Pancreas (tissue), 10 donors: ENCODE data around the gene NUDT22. TPM values are rescaled to one million over a fixed set of nuclear protein-coding genes. Genes with fewer than 3 reads are reported as not detected.

ENCODE experiments used
- ATAC-seq, 4 donors: fragments of 200-7000 bp; cut with Tn5 transposase; one replicate each; pipeline versions ENCODE4 v1.8.0 to v1.9.1; 2020; ENCODE audit warnings: mild to moderate bottlenecking in 4 of 4, moderate library complexity in 4 of 4
- DNase-seq, 6 donors: peaks; one replicate each; pipeline ENCODE4 v3.0.0-alpha.2; 2020
- FAIRE-seq: peaks from 2 replicates; lab custom pipeline; 2012; peaks lifted over from hg19 to GRCh38; lab: Jason Lieb, UNC
- H3K27ac ChIP-seq, 4 donors: fragments of 200-600 bp; sonication (generic); 1 replicate in 3 of 4; 2 replicates in 1 of 4; pipeline versions ENCODE4 v1.5.0 to v1.8.0; 2020
- H3K27me3 ChIP-seq, 4 donors: fragments of 200-600 bp; one replicate each; pipeline ENCODE4 v1.8.0; 2021
- H3K36me3 ChIP-seq, 3 donors: fragments of 200-600 bp; sonication (generic) in 1 of 3; one replicate each; pipeline versions ENCODE4 v1.5.0 to v1.8.0; 2020 to 2021
- H3K4me1 ChIP-seq, 3 donors: fragments of 200-600 bp; one replicate each; pipeline ENCODE4 v1.8.0; 2021
- H3K4me3 ChIP-seq, 4 donors: fragments of 200-600 bp; sonication (generic) in 2 of 4; one replicate each; pipeline versions ENCODE4 v1.5.0 to v1.8.0; 2020 to 2021
- H3K9me3 ChIP-seq, 4 donors: fragments of 200-600 bp; one replicate each; pipeline ENCODE4 v1.8.0; 2021
- CTCF ChIP-seq, 4 donors: fragments of 200-600 bp; sonication (generic) in 3 of 4; IDR thresholded peaks; one replicate each; pipeline versions ENCODE4 v1.5.0 to v1.8.0; 2021; ENCODE audit warnings: antibody characterized with exemption in 4 of 4
- WGBS, 2 donors: extraction: QIAGEN DNeasy Blood & Tissue Kit; methylation state at CpG; one replicate each; pipeline ENCODE4 v1.1.7; 2013; 5-methylcytosine and 5-hydroxymethylcytosine counted together
- intact Hi-C, 3 donors: fragments of 100-400 bp; cut with DNase I; formaldehyde crosslinking; loops; one replicate each; pipeline versions ENCODE4 v1.11.1 to v1.14.2; 2022
- polyA plus RNA-seq, 2 donors: library from polyadenylated mRNA; stranded (reverse); fragments of 200-250 nt; gene quantifications; one replicate each; pipeline ENCODE4 v1.2.3, GENCODE V29; 2013
- total RNA-seq, 6 donors: library from RNA; stranded (reverse); fragmentation: NEBNext Ultra II Directional in 4 of 6; extraction: Animal tissue kit (Norgen Biotek cat#: 25700) in 4 of 6; gene quantifications; one replicate each; pipeline versions ENCODE4 v1.2.1 to v1.2.4, GENCODE V29; 2021 to 2023
- donor health status: healthy with polysubstance abuse.
- donor health status: DM: no; HTN: no; CAD: no; lungs with moderate emphysema.
- donor health status: DM: no; HTN: no; CAD: no.
- donor health status: control.
- donor health status: control.
- donor health status: Bipolar disorder and iron deficiency.
- donor health status: DM: yes; HTN: yes; CAD: no.
- donor health status: DM: no; HTN: no; CAD: no.
- donor health status: DM: no; HTN: no; CAD: no.
- donor health status: DM: yes; HTN: yes; CAD: no.

The NUDT22 gene
- total and polyA plus RNA-seq, 8 donors = 32.6 to 115 (median 39.0) TPM

GRCh38 chr11:64216879-64217278, 9.2 kb upstream of the NUDT22 start:
- Histone ChIP-seq H3K9me3 (no peaks in the 10 kb centered on the region), H3K27me3 (no peaks in the 10 kb centered on the region), H3K4me3 (no peak overlapping the region), H3K27ac (no peak overlapping the region), H3K4me1 (peaks cover 10 to 16% (median 14%) of the 10 kb centered on the region in 3 donors), H3K36me3 (no peaks in the 10 kb centered on the region)
- no peak for TF ChIP-seq CTCF (IDR thresholded peaks at IDR 0.05)
- intact Hi-C loops = no loop called here
- no peak for FAIRE-seq
- peak in 1 of 6 donors; percentile 24 for DNase-seq
- no peak for ATAC-seq
- 91% methylated on average over 6 of the region's 6 CpGs for WGBS, 2 donors

GRCh38 chr11:64218628-64219353, 7.3 kb upstream of the NUDT22 start:
- Histone ChIP-seq H3K4me1 (peaks cover 10 to 16% (median 14%) of the 10 kb centered on the region in 3 donors), H3K27me3 (no peaks in the 10 kb centered on the region), H3K4me3 (no peak overlapping the region), H3K27ac (peak overlapping the region in 2 of 4 donors; percentile 33 to 59), H3K9me3 (no peaks in the 10 kb centered on the region), H3K36me3 (no peaks in the 10 kb centered on the region)
- WGBS, 2 donors = 29 to 33% methylated on average over 11 of the region's 11 CpGs
- DNase-seq = peak; percentile 77 to 94 (median 84)
- no peak for TF ChIP-seq CTCF (IDR thresholded peaks at IDR 0.05)
- ATAC-seq = peak; percentile 75 to 84 (median 81)
- intact Hi-C loops = no loop called here
- FAIRE-seq = no peak

- H3K4me1 ChIP-seq = peaks cover 10 to 16% (median 14%) of the 10 kb centered on the region in 3 donors
- ATAC-seq = peak in 1 of 4 donors; percentile 8
- no peaks in the 10 kb centered on the region for H3K36me3 ChIP-seq
- TF ChIP-seq CTCF (IDR thresholded peaks at IDR 0.05) = no peak
- peak in 2 of 6 donors; percentile 63 to 84 for DNase-seq
- H3K4me3 ChIP-seq = no peak overlapping the region
- no peaks in the 10 kb centered on the region for H3K27me3 ChIP-seq
- peak overlapping the region in 2 of 4 donors; percentile 33 to 59 for H3K27ac ChIP-seq
- WGBS, 2 donors = 52 to 55% methylated on average over 7 of the region's 7 CpGs
- intact Hi-C loops = no loop called here
- no peak for FAIRE-seq
- no peaks in the 10 kb centered on the region for H3K9me3 ChIP-seq
Observed at GRCh38 chr11:64219354-64219684, 6.8 kb upstream of the NUDT22 start.

GRCh38 chr11:64219755-64220154, 6.3 kb upstream of the NUDT22 start:
- no peak for TF ChIP-seq CTCF (IDR thresholded peaks at IDR 0.05)
- intact Hi-C loops = no loop called here
- Histone ChIP-seq H3K36me3 (no peaks in the 10 kb centered on the region), H3K4me1 (peaks cover 10 to 16% (median 14%) of the 10 kb centered on the region in 3 donors), H3K4me3 (no peak overlapping the region), H3K27me3 (no peaks in the 10 kb centered on the region), H3K9me3 (no peaks in the 10 kb centered on the region), H3K27ac (no peak overlapping the region)
- FAIRE-seq (no peak), ATAC-seq (no peak), DNase-seq (peak in 2 of 6 donors; percentile 18 to 70)
- WGBS, 2 donors = 88 to 92% methylated on average over 9 to 10 of the region's 10 CpGs

- FAIRE-seq = no peak
- Histone ChIP-seq H3K27ac (no peak overlapping the region), H3K27me3 (no peaks in the 10 kb centered on the region), H3K9me3 (no peaks in the 10 kb centered on the region), H3K36me3 (no peaks in the 10 kb centered on the region), H3K4me3 (no peak overlapping the region), H3K4me1 (peaks cover 13 to 19% (median 16%) of the 10 kb centered on the region in 3 donors)
- ATAC-seq = no peak
- peak in 2 of 6 donors; percentile 14 to 71 for DNase-seq
- TF ChIP-seq CTCF (IDR thresholded peaks at IDR 0.05) = no peak
- intact Hi-C loops = no loop called here
- 87% methylated on average over 16 to 17 of the region's 17 CpGs for WGBS, 2 donors
Observed at GRCh38 chr11:64220271-64220670, 5.8 kb upstream of the NUDT22 start.
